ENCODE results near the gene C1orf198.

DNA sequence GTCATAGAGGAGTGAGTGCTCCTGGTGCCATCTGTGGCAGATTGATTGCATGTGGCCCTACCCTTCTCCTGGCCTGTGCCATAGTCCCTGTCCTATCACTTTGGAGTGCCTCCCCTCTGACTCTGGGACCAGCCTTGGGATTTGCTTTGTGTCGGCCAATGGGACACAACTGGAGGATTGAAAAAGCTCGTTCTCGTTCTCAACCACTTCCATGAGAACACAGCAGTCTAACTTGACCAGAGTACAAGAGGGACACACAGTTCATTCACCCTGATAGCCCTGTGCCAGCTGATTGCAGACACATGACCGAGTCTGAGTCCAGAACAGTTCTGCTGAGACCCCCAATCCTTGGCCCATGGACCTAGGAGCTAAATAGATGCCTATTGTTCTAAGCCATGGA, 47.8 kb downstream of the C1orf198 start:
- TF ChIP-seq, protein P1, sequence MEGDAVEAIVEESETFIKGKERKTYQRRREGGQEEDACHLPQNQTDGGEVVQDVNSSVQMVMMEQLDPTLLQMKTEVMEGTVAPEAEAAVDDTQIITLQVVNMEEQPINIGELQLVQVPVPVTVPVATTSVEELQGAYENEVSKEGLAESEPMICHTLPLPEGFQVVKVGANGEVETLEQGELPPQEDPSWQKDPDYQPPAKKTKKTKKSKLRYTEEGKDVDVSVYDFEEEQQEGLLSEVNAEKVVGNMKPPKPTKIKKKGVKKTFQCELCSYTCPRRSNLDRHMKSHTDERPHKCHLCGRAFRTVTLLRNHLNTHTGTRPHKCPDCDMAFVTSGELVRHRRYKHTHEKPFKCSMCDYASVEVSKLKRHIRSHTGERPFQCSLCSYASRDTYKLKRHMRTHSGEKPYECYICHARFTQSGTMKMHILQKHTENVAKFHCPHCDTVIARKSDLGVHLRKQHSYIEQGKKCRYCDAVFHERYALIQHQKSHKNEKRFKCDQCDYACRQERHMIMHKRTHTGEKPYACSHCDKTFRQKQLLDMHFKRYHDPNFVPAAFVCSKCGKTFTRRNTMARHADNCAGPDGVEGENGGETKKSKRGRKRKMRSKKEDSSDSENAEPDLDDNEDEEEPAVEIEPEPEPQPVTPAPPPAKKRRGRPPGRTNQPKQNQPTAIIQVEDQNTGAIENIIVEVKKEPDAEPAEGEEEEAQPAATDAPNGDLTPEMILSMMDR (IDR thresholded peaks at IDR 0.05; ENCODE audit: low read length), result no peak
- TF ChIP-seq EZH2 (IDR thresholded peaks at IDR 0.05; ENCODE audit: borderline replicate concordance, low read length), result no peak

All from OCI-LY1 (cell line).